Fibroblast of skin of left biceps (primary cell): Measurements from ENCODE around the gene ADCY9.

ENCODE experiments used
- DNase-seq, 2 experiments: peaks; one replicate each; pipeline ENCODE4 v3.0.0-alpha.2; 2013; ENCODE audit warnings: low read depth in 2 of 2

Gene ADCY9

GRCh38 chr16:4003576-4003975 lies 112.7 kb downstream of the ADCY9 start:
- DNase-seq, result no peak

- DNase-seq, result no peak
Measured at GRCh38 chr16:4003166-4003565, 113.1 kb downstream of the ADCY9 start.

DNA sequence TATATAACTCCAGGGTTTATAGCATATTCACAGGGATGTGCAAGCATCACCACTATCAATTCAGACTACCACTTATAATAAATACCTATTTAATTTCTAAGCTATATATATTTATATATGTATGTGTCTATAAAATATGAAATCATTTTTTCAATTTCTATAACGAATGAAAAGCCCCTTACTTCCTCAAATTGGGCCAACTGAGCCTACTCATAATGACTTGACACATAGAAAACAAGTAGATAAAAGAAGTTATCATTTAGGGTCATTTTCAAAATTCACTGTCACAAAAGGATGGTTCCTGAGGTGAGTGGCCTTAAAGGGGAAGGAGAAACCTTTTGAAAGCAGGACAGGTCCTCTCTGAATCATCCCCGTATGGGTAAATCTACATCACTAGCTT lies 114.1 kb downstream of the ADCY9 start:
- DNase-seq, result no peak

- no peak for DNase-seq
Measured at GRCh38 chr16:3999479-4000325, 116.5 kb downstream of the ADCY9 start.

DNA sequence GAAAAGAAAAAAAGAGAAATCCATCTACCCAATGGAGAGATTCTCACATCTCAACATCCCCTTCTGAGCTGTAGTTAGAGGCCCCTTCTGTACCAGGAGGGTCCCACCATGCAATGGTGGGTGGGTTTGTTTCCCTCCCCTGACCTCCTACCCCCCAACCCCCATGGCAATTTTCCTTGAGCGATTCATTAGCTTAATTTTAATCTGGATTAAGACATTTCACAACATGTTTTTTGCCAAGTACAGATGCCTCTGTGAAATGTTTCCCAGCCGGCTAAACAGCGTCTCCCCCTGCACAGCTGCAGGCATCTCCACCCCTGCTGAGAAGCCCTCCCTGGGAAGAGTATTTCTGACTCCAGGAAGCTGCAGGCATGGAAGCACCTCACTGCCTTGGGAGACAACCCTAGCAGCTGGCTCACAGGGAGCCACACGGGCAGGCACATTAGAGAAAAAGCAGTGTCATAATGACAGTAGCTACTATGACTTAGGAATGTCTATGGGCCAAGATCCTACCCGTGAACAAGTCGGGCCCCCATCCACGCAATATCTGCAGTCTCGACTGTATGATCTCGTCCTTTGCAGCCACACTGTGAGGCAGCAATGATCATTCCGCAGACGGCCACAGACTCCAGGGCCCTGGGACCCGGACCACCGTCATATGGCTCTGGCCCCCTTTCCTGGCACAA lies 117.3 kb downstream of the ADCY9 start:
- no peak for DNase-seq

DNA sequence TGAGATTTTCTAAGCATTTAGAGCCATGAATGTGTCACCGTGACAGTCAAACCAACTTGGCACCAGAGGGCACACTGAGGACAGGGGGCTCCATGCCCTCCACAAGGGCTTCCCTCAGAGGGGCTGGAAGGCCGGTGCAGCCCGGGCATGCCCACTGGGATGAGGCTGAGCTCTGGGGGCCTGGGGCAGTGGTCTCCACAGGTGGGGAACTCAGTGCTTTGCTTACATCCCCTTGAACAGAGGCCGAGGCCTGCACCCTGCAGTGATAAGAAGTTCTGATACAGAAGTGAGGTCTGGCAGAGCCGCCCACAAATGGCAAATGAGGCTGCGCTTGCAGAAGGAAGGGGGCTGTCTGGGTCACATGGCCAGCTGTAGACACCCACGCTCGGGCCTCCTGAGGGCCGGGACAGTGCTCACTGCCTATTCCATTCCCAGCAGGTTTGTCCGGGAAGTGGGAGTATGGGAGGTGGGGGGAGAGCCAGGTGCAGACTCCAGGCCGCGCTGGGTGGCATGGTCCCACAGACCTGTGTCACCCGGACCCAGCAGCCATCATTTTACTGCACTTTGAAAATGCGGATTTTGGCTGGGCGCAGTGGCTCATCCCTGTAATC lies 118.9 kb downstream of the ADCY9 start:
- DNase-seq, result no peak

- no peak for DNase-seq
Measured at GRCh38 chr16:3995001-3995400, 121.2 kb downstream of the ADCY9 start.

DNA sequence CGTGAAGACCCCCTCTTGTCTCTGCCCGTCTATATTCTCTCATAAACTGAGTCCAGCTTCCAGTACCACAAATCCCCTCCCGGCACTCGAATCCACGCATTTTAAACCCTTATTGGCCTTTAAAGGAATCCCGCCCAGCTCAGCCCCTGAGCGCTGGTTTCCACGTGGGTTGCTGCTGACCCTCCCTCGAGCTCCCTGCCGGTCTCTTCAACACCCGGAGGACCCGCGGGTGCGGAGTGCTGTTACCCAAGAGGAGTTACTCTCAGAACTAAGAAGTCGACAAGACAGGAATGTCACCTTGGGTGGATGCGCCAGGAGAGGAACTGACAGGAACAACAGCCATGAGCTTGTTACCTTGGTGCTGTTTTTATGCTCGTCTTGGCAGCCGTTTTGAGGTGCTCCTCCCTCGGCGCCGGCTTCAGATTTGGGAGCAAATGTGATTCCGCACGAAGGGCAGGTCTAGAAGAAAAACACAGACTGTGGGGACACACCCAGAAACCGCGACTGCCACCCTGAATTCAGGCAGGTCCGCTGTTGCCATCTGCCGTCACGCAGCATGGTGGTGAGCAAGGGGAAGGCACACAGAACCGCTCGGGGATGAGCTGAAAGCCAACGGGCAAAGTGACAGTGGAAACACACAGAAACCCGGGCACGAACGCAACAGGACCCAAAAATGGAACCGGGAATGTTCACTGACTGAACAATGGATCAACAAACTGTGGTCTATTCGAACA lies 123.0 kb downstream of the ADCY9 start:
- no peak for DNase-seq

GRCh38 chr16:3992297-3993051 lies 123.8 kb downstream of the ADCY9 start:
- no peak for DNase-seq

GRCh38 chr16:3988824-3989223 lies 127.4 kb downstream of the ADCY9 start:
- DNase-seq, result no peak

- DNase-seq, result no peak
Measured at GRCh38 chr16:3988011-3988410, 128.2 kb downstream of the ADCY9 start.

DNA sequence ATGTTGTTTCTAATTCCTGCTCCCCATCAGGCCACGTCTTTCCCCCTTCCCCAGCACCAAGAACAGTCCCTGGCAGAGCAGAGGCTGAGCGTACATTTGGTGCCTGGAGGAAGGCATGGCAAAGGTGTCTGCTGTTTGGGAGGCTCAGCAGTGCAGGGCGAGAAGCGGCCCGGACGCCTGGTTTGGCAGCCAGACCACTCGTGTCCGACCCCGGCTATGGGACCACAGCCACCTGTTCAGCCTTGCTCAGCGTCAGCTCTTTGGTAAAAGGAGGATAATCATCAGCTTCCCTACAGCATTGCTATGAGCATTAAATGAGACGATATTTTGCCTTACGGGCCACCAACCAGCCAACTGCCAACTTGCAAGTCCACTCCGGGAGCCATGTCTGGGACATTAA lies 129.0 kb downstream of the ADCY9 start:
- no peak for DNase-seq

DNA sequence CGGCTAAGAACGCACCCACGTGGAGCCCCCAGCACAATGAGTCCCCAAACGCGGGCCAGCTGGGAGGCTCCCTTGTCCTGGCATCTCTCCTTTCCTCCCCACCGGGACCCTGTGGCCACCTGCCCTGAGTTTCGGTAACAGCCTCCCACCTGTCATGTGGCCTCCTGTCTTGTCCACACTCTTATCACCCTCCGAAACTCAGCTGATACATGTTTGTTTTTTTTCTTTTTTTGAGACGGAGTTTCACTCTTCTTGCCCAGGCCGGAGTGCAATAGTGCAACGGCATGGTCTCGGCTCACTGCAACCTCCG lies 130.1 kb downstream of the ADCY9 start:
- no peak for DNase-seq

DNA sequence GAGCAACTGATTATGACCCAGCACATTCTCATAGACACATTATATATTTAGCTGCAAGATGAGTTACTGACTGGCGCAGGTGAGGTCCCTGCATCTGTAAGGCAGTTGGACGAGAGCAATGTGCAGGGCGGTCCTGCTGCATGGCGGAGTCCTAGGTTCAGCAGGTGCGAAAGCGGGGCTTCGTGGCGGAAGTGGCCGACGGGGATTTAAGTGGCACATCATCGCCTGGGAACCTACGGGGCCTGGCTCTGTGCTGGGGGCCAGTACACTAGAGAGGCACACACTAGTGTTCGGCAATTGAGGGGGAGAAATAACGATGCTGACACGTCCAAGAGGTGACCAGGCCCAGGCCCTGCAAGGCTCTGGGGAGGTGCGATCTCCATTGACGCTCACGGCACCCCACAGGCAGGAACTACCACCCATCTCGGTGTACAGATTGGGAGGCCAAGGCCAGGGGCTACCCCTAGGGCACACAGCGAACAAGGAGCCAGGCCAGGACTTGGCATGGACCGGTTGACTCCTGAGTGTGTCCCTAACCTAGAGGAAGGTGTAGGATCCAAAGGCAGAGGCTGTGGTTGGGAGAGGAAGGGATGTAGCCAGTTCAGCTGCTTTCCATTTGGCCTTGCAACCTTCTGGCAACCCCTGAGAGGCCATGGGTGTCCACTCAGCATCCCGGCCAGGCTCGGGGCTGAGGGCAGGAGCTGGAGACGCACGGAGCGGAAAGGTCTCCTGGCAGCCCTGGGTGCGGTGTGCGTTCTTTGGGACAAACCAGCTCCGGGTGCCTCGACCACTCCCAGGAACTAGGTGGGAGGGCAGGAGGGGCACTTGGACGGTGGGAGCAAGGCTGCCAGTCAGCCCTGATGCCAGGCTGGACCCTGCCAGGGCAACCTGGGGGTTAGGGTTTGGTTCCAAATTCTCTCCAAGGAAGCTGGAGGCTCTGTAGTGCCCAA lies 131.9 kb downstream of the ADCY9 start:
- DNase-seq, result no peak

DNA sequence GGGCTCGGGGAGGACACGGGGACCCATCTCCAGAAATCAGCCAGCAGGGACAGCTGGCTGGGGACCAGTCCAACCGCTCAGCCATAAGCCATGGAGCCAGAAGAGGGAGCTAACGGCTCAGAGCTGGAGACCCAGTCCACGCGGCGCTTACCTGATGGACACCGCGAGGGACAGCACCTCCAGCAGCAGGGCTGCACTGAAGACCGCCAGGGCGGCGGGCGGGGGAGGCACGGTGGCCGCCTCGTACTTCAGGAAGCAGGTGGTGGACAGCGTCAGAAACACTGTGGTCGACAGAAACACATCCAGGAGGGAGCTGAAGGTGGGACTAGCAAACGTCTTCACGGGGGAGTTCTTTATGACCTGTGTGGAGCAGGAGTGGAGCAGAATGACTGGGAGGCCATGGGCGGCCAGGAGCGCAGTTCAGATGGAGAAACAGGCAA lies 133.1 kb downstream of the ADCY9 start:
- DNase-seq, result no peak

DNA sequence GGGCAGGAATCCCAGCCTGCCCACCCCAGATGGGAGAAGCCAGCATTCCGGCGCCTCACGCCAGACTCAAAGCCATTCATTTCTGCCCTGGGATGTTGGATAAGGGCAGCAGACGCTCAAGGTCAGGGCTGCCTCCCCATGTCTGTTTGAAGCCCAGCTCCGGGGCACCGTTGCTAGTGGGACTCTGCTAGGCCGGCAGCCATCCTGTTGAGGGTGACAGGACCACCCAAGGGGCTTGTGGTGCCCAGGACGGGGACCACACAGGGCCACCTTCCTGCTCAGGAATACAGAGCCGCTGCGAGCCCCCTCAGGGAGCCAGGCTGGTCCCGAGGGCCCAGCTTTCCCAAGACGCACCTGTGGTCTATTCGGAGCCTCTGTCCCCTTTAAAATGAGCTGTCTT lies 134.0 kb downstream of the ADCY9 start:
- no peak for DNase-seq

DNA sequence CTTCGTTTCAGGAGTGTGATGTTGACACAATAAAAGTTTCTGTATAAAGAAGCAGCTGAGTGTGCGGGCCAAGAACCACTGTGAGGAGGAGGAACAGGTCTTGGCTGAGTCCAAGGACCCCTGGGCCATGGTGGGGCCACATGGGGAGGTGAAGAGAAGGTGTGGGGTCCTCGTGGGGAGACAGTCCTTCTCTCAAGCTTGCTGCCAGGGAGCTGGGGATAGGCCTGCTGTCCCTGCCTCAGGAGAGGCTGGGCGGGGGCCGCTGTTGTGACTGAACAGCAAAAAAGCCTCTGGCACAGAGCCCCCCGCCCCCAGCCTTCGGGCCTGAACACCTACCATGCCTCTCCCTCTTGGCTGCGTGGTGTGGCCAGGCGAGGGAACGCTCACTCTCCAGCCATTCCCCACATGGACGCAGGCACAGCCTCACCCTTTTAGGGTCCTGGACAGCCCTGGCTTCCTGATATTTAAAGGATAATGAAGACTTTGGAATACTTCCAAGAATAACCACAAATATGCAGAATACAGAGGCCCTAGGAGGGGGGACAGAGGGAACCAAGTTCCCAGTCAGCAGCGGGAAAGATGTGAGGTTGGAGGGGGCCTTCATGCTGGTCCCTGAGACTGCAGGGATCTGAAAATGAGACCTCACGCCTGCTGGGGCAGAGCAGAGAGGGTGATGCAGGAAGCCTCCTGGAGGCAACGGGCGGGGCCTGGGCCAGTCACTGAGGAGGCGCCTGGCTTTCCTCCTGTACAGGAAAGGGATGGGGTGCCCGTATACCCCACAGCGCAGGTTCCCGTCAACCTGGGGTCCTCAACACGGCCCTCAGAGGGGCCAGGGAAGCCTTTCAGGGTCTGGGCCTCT lies 135.8 kb downstream of the ADCY9 start:
- DNase-seq, result peak; percentile 71 to 77

GRCh38 chr16:3979518-3979917 lies 136.7 kb downstream of the ADCY9 start:
- no peak for DNase-seq

GRCh38 chr16:3979070-3979469 lies 137.2 kb downstream of the ADCY9 start:
- no peak for DNase-seq
